GM21515 (cell line): Measurements from ENCODE around the gene RNPEPL1.
A peak's percentile ranks its signal among the peaks of the same experiment; 100 is the strongest.

ENCODE experiments used
- ATAC-seq: cut with Tn5 transposase; IDR thresholded peaks from one replicate; pipeline ENCODE4 v1.9.1; 2021; ENCODE audit not compliant: unreplicated experiment

Gene RNPEPL1

DNA sequence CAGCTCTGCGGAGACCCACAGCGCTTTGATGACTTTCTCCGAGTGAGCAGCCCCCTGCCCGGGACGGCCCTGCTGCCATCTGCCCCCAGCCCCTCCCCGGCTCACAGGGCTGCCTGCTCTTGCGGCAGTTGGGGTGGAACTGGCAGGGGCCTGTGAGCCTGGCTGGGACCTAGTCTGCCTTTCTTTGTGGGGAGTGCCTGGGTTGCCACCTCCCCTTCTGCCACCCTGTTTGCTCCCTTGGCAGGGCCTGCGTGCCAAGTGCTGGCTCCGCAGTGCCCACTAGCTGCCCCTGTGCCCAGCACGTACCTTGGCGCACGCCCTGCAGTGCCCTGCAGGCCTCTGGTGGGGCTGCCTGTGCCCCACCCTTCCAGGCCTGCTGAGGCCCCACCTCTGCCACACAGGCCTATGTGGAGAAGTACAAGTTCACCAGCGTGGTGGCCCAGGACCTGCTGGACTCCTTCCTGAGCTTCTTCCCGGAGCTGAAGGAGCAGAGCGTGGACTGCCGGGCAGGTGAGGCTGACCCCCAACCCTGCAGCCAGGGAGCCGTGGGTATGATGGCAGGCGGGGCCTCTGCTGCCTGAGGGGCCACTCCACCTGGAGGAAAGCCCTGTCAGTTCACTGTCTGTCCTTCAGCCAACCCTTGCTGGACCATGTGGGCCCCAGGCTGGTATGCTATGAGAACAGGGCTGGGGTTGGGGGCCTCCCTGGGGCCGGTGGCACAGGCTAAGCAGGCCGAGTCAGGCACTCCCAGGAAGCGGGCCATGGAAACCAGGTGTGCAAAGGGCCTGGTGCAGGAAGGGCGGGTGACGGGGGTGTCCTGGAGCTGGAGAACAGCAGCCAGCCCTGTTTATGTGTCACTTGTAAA, 7.0 kb downstream of the RNPEPL1 start:
- ATAC-seq, result no peak

DNA sequence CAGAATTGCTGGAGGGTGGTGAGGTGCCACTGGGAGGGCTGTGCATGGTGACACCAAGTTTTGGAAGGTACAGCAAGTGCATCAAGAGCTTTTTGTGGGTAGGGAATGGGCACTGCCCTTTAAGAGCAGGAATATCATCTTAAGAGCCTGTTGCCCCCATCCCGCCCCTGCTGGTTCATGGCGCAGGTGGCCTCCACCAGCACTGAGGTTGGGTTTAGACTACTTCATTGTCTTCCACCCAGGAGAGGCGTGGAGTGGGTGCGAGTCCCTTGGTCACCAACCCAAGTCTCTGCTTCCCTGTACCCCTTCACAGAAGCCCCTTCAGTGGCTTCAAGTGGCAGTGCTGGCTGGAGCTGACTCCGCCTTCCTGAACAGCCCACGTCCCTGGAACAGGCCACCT, 7.8 kb downstream of the RNPEPL1 start:
- ATAC-seq, result no peak

DNA sequence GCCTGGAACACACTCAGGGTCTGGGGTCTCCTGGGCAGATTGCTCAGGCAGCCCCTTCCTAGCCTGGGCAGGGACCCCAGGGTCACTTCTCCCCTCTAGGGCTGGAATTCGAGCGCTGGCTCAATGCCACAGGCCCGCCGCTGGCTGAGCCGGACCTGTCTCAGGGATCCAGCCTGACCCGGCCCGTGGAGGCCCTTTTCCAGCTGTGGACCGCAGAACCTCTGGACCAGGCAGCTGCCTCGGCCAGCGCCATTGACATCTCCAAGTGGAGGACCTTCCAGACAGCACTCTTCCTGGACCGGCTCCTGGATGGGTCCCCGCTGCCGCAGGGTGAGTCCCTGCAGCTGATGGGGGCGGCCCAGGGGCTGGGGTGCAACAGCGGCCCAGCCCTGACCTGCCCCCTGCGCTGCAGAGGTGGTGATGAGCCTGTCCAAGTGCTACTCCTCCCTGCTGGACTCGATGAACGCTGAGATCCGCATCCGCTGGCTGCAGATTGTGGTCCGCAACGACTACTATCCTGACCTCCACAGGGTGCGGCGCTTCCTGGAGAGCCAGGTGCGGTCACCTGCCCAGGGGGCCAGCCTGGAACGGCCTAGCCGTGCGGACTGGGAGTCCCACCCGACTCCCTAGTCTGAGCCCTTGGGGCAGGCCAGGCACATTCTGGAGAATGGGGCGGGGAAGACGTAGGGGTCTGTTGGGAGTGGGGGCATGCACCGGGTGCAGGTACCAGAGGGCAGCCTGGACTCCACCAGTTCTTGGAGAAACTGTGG, 8.3 kb downstream of the RNPEPL1 start:
- ATAC-seq, result no peak

DNA sequence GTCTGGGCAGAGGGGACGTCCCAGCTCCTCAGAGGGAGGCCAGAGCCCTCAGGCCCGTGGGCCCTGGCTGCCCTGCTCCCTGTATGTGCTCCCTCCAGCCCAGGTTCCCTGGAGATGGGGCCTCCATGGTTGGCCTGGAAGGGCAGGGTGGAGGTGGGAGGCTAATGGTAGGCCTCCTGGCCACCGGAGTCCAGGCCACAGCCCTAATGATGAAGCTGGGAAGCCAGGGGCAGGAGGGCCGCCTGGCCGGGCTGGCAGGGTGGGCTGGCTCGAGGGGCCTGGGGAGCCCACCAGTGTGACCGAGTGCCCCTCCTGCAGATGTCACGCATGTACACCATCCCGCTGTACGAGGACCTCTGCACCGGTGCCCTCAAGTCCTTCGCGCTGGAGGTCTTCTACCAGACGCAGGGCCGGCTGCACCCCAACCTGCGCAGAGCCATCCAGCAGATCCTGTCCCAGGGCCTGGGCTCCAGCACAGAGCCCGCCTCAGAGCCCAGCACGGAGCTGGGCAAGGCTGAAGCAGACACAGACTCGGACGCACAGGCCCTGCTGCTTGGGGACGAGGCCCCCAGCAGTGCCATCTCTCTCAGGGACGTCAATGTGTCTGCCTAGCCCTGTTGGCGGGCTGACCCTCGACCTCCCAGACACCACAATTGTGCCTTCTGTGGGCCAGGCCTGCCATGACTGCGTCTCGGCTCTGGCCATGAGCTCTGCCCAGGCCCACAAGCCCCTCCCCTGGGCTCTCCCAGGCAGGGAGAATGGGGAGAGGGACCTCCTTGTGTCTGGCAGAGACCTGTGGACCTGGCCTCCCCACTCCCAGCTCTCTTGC, 9.2 kb downstream of the RNPEPL1 start:
- ATAC-seq, result no peak

DNA sequence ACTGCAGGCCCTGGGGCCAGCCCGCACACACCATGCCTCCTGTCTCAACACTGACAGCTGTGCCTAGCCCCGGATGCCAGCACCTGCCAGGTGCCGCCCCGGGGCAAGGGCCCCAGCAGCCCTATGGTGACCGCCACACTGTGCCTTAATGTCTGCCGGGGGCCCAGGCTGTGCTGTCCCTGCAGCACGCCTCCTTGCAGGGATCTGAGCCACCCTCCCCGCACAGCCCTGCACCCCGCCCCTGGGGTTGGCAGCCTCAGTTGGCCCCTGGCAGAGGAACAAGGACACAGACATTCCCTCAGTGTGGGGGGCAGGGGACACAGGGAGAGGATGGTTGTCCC, 9.8 kb downstream of the RNPEPL1 start:
- no peak for ATAC-seq

DNA sequence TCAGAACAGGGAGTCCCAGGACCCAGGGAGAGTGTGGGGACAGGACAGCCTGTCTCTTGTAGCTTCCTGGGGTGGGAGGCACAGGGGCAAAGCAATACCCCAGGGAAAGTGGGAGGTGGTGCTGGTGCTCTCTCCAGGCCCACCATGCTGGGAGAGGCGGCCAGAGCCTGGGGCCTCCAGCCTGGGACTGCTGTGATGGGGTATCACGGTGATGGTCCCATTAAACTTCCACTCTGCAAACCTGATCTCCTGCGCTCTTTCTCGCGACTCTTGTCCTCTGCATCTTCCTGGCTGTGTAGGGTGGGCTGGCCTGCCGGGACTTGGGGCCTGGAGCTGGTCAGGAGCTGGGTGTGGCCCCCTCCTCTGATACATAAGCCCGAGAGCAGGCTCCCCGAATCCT, 10.2 kb downstream of the RNPEPL1 start:
- ATAC-seq, result no peak

DNA sequence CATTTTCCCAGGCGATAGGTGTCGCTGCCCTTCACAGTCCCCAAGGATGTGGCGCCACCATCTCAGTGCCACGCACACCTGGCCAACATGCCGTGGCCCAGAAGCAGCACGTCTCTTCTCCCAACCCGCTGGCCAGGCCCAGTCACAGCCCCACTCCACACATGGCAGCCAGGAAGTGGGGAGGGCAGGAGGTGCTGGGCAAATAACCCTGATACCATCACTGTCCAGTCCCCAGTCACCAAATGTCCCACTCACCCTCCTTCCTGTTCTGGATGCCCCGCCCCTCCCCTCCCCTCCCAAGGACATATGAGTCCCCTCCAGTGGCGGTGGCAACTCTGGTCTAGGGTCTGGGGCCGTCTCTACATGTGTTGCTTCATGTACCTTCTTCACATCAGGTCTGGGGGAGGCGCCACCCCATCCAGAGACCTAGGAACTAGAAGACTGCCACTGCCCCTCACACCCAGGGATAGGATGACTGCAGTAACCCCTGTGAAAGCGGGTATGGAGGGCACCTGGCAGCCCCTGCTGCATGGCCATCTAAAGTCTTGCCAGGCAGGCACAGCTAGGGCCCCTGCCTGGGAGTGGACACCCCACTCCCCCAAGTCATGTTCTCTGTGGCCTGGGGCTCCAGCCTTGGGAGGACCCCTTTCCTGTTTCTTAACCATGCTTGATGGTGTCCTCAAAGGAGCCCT, 10.9 kb downstream of the RNPEPL1 start:
- no peak for ATAC-seq

DNA sequence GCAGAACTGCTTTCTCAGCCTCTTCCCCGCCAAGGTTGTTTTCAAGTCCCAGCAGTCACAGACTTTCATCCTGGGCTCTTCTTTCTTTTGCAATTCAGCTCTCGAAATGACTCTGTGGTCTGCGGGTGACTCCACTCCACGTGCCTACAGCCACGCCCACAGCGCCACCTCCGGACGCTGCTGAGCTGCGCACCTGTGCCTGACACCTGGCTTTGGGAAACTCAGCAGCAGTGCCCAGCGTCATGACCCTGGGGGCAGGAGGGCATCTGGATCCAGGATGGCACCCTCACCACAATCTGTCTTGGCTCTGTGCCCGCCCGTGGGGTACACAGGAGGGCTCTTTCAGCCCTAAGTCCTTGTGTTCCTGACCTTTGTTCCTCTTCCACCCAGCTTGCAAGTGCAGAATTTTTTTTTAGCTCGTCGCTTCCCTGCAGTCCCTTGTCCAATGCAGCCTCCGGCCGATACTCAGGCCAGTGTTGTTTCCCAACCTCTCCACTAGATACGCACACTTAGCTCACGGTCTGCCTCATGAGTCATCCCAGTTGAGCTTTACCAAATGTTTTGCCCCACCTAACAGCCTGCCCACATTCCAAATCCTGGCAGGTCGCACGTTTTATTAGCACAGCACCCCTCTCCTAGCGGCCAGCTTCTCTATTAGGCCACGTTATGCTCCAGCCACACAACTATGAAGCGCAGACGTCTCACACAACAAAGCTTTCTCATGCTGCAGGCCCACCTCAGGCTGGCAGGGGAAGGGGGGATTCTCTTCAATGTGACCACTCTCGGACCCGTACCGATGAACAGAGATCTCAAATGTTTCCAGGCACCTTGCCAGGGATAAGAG, 11.7 kb downstream of the RNPEPL1 start:
- ATAC-seq, result no peak

DNA sequence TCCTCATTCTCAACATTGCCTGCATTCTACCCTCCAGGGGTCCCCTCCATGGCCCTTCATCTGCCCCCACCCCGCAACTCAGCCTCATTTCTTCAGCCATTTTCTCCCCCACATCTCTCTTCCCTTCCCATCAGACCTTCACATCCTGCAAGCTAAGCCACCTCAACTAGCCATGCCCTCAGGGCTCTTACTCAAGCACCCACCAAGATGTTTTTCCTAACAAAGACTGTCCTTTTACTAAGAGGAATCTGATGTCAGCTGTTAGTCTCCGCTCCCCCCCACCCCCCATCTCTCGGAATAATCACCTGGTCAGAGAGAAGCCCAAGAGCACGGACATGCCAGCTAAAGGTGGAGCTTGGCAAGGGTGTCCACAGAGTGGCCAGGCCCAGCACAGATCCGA, 13.5 kb downstream of the RNPEPL1 start:
- ATAC-seq, result no peak

DNA sequence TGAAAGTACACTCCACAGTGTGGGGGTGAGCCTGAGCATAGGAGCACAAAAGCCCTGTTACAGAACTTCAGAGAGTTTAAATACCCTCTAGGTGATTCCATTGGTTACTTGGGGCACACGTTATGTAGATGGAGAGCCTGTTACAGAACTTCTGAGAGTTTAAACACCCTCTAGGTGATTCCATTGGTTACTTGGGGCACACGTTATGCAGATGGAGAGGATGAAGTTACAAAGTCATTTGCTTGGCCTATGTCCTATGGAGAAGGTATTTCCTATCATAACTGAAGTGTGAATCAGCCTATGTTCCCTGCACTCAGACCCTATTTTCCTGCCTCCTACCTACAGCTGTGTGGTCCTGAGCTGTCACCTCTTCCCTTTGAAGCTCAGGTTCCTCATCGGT, 14.5 kb downstream of the RNPEPL1 start:
- ATAC-seq, result no peak

DNA sequence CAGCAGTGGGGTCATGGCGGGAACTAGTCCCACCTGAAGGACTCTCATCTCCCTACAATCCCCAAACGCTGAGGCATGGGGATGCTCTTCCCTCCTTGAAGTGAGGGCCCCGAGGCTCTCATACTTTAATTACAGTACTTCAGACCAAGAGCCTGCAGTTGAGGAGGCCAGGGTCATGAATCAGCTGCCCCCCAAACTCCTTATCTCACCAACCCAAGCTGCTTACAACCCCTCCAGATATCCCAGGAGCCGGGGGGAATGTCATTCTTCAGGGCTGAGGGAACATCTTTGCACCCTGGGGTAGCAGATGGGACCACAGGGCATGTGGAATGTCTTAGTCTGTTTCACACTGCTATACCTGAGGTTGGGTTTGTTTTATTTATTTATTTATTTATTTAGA, 15.5 kb downstream of the RNPEPL1 start:
- ATAC-seq, result no peak

DNA sequence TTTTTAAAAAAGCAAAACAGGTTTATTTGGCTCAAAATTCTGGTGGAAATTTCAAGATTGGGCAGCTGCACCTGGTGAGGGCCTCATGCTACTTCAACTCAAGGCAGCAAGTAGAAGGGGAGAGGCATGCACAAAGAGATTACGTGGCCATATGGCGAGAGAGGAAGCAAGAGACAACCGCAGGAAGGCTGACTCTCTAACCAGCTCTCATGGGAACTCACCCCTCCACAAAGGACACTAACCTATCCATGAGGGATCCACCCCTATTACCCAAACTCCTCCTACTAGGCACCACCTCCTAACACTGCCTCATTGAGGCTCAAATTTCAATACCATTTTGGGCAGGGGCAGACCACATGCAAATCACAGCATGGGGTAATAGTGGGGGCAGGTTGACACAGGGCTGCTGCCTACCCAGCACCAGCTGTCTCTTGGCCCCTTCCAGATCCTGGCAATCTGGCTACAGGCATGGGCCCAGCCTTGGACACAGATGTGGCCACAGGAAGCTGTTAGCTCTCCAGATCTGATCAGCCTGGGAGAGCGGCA, 16.3 kb downstream of the RNPEPL1 start:
- ATAC-seq, result peak; percentile 56

DNA sequence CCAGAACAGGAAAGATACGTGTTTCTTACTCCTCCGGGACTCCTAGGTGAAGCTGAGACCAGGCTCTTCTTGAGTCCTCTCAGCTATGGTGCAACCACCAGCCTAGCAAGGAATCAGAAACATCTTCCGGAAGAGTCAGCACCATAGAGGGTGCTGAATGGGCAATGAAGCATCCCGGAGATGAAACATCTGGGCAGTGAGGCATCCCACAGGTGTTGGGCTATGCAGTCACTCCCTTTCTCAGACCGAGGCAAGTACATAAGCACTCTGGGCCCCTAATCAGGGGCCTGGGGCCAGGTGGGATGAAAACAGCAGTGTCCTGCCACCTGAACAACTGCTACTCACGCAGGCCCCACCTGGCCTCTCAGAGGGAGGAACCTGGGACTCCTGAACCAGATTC, 16.8 kb downstream of the RNPEPL1 start:
- ATAC-seq, result peak; percentile 17

DNA sequence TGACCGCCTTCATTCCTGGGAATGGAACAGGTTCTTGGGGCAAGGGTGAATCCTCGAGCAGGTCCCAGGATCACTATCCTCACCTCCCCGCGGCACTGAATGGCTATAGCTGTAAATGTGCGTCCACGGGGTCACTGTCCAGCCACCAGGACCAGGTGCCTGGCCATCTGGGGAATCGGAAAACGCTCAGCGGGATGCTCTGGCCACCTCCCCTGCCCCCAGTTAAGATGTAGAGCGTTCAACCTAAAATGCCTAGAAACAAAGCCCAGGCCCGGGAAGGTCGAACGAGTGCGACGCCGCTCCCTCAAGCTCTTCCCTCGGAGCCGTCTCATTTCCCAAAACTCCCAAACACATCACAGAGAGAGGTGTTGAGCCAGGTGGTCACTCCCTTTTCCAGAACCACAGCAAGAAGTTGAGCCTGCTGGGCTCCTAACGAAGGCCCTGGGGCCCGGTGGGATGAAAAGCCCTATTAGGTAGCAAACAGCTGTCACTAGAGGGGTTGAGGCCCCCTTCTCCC, 17.5 kb downstream of the RNPEPL1 start:
- ATAC-seq, result no peak

DNA sequence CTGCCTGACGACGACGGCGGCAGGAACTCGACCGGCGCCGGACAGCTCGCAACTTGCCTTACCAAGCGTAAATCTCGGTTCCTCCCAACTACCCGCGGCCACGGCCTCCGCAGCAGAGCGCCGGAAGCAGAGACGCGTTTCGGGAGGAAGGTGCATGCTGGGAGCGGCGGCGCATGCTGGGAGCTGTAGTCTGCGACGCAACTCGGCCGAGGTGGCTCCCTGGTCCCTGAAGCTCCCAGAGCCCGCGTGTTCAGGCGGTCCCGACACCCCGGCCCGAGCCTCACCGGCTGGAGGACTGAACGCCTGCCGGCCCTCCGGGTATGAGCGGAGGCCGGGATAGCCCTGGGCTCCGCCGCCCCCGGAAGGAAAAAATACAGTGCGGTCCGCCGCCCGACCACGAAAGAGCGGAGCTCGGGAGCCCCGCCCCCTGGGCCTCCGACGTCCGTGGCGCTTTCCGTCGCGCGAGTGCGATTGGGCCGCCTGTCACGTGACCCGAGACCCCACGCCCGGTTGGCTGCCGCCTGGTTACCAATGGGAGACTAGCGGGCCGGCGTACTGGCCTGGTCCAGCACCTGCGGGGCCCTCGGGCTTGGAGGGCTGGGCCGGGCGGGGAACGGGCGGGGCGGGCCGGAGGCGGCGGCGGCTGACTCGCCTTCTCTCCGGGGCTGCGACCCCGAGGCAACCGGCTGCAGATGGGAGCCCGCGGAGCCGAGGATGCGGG, 18.1 kb downstream of the RNPEPL1 start, which contains the start of gene CAPN10:
CAPN10 (plus strand) TSS at position 537 of the 721 bp plus-strand sequence; CDS start at position 715, 178 bp downstream.
- peak; percentile 55 for ATAC-seq

DNA sequence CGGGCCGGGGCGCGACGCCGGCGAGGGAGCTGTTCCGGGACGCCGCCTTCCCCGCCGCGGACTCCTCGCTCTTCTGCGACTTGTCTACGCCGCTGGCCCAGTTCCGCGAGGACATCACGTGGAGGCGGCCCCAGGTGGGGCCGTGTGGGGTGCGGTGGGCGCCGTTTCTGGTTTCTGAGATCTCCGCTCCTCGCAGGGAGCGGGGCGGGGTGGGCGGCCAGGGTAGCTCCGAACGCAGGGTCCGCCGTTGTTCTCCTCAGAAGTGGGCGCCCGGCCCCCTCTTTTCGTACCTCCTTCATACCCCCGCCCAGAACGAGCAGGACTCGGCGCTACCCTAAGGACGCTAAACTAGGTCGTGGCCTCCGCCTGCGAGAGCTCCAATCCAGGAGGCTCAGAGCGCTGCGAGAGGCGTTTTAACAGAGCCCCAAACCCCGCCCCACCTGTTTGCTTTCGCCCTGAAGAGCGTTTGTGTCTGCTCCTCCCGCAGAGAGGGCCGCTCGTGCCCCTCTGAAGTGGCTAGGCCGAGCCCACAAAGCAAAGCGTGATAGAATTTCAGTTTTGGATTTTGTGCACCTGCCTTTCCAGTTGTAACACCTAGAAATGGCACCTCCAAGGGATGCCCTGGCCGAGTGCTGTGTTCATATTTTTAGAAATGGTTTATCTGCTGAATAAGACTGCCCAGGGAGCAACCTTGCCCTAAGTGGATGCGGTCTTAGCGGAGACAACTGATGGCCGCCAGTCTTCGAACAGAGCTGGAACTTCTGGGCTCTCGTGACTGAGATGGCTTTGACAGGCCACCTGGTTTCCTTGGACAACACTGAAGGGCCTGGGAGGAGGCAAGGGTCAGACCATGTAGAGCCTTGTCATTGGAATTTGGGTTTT, 18.9 kb downstream of the RNPEPL1 start:
- ATAC-seq, result peak; percentile 1

DNA sequence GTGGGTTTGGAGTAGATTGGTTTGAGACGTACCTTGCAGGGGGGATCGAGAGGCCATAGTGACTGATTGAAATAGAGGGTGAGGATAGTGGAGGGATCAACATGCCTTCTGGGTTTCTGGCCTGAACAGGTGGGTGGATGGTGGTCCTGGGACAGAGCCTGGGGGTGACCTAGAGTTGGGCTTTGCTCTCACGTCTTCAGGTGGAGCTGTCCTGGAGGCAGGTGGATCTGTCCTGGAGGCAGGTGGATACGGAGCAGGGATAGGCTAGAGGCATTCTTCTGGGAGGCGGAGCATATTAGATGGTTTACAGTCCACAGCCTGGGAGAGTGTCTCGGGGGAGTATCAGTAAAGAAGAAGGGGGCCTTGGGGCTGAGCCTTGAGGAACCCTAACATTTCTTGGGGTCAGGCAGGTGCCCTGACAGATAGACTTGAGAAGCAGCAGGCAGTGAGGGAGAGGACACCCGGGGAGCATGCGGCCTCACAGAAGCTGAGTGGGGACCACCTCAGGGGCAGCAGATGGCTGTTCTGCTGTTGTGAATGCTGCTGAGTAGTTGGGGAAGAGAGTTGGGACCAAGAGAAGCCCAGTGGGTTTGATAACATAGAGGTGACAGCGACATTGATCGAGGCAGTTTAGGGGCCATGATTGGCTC, 19.8 kb downstream of the RNPEPL1 start:
- ATAC-seq, result no peak
